Measurements from ENCODE around the gene CLEC9A. TPM values are rescaled to one million over a fixed set of nuclear protein-coding genes. Genes with fewer than 3 reads are reported as not detected.

Gene CLEC9A
- total and polyA plus RNA-seq, 9 donors = 0.04 to 1.00 (median 0.46) TPM; not detected in 4

- Histone ChIP-seq H3K9me3 (no peaks in the 10 kb centered on the region), H3K27ac (no peak overlapping the region), H3K4me1 (ENCODE audit: insufficient read depth) (peaks cover 1% of the 10 kb centered on the region), H3K27me3 (no peaks in the 10 kb centered on the region), H3K4me3 (no peak overlapping the region), H3K36me3 (no peaks in the 10 kb centered on the region)
- no peak for DNase-seq
- TF ChIP-seq CTCF (IDR thresholded peaks at IDR 0.05) (no peak), EP300 (IDR thresholded peaks at IDR 0.05) (no peak), POLR2A (IDR thresholded peaks at IDR 0.05) (no peak)
- intact Hi-C loops (cut with DNase I) = no loop called here
- 73 to 100% (median 93%) methylated on average over 2 of the region's 2 CpGs for WGBS, 3 donors
Measured at GRCh38 chr12:10102322-10102721, 71.8 kb downstream of the CLEC9A start.

- no peak overlapping the region for H3K4me3 ChIP-seq
- no peaks in the 10 kb centered on the region for H3K36me3 ChIP-seq
- H3K9me3 ChIP-seq = no peaks in the 10 kb centered on the region
- no peak for DNase-seq
- H3K27ac ChIP-seq = no peak overlapping the region
- intact Hi-C loops (cut with DNase I) = no loop called here
- no peaks in the 10 kb centered on the region for H3K4me1 ChIP-seq (ENCODE audit: insufficient read depth)
- no peaks in the 10 kb centered on the region for H3K27me3 ChIP-seq
- 86 to 91% (median 88%) methylated on average over 2 of the region's 2 CpGs for WGBS, 3 donors
- no peak for TF ChIP-seq CTCF (IDR thresholded peaks at IDR 0.05)
- no peak for TF ChIP-seq EP300 (IDR thresholded peaks at IDR 0.05)
- no peak for TF ChIP-seq POLR2A (IDR thresholded peaks at IDR 0.05)
Measured at GRCh38 chr12:10110256-10110844, 79.9 kb downstream of the CLEC9A start.

DNA sequence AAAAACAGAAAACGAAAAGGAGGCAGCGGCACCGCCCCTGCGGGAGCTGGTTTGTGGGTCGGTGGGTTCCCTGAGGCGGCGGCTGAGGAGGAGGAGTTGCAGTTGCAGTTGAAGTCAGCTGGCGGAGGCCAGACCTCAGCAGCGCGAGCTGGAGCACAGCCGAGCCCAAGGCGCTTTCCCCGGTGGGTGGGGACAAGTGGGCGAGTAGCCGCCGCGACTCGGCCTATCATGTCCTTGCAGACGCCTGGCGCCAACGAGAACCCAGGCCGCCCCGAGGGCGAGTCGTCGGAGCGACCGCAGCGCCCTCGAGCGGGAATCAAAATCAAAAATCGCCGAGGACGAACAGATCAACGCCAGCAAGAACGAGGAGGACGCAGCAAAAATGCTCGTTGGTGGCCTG, 81.0 kb downstream of the CLEC9A start:
- Histone ChIP-seq H3K4me1 (ENCODE audit: insufficient read depth) (no peaks in the 10 kb centered on the region), H3K36me3 (no peaks in the 10 kb centered on the region), H3K4me3 (no peak overlapping the region), H3K27ac (no peak overlapping the region), H3K9me3 (no peaks in the 10 kb centered on the region), H3K27me3 (no peaks in the 10 kb centered on the region)
- WGBS, 3 donors = 90 to 93% (median 91%) methylated on average over 38 of the region's 38 CpGs
- TF ChIP-seq EP300 (IDR thresholded peaks at IDR 0.05) (no peak), POLR2A (IDR thresholded peaks at IDR 0.05) (no peak), CTCF (IDR thresholded peaks at IDR 0.05) (no peak)
- no peak for DNase-seq
- intact Hi-C loops (cut with DNase I) = no loop called here

GRCh38 chr12:10113075-10113474, 82.6 kb downstream of the CLEC9A start:
- no peaks in the 10 kb centered on the region for H3K36me3 ChIP-seq
- no peaks in the 10 kb centered on the region for H3K9me3 ChIP-seq
- intact Hi-C loops (cut with DNase I) = no loop called here
- no peaks in the 10 kb centered on the region for H3K4me1 ChIP-seq (ENCODE audit: insufficient read depth)
- no peaks in the 10 kb centered on the region for H3K27me3 ChIP-seq
- WGBS, 3 donors = 80 to 93% (median 83%) methylated on average over 1 of the region's 1 CpG
- no peak for DNase-seq
- H3K4me3 ChIP-seq = no peak overlapping the region
- TF ChIP-seq CTCF (IDR thresholded peaks at IDR 0.05) (no peak), POLR2A (IDR thresholded peaks at IDR 0.05) (no peak), EP300 (IDR thresholded peaks at IDR 0.05) (no peak)
- no peak overlapping the region for H3K27ac ChIP-seq
